Smooth muscle cell (in vitro differentiated cells): ENCODE results near the gene KARS1. TPM values are rescaled to one million over a fixed set of nuclear protein-coding genes. Genes with fewer than 3 reads are reported as not detected.

Experiments used
- DNase-seq: peaks from one replicate; lab custom pipeline; 2025; ENCODE audit not compliant: unreplicated experiment; lab: John Stamatoyannopoulos, UW
- H2AFZ ChIP-seq: fragments of 200-600 bp; sonication (generic); 2 replicates; pipeline ENCODE4 v1.6.0; 2016; ENCODE audit warnings: antibody characterized with exemption, low read depth, mild to moderate bottlenecking
- H3F3A ChIP-seq: fragments of 200-600 bp; sonication (generic); 2 replicates; pipeline ENCODE4 v1.6.0; 2017; ENCODE audit warnings: antibody characterized with exemption, low read depth
- H3K27ac ChIP-seq: fragments of 200-600 bp; sonication (generic); 2 replicates; pipeline ENCODE4 v1.5.1; 2016; ENCODE audit warnings: low read depth, mild to moderate bottlenecking
- H3K27me3 ChIP-seq: fragments of 200-600 bp; sonication (generic); 2 replicates; pipeline ENCODE4 v1.6.1; 2016; ENCODE audit warnings: low read depth, mild to moderate bottlenecking
- H3K36me3 ChIP-seq: fragments of 200-600 bp; sonication (generic); 2 replicates; pipeline ENCODE4 v1.5.1; 2016; ENCODE audit warnings: low read depth
- H3K4me1 ChIP-seq: fragments of 200-600 bp; sonication (generic); 2 replicates; pipeline ENCODE4 v1.5.1; 2016; ENCODE audit warnings: low read depth
- H3K4me2 ChIP-seq: fragments of 200-600 bp; sonication (generic); 2 replicates; pipeline ENCODE4 v1.6.0; 2016; ENCODE audit warnings: mild to moderate bottlenecking
- H3K4me3 ChIP-seq: fragments of 200-600 bp; sonication (generic); 2 replicates; pipeline ENCODE4 v1.5.1; 2016; ENCODE audit warnings: mild to moderate bottlenecking
- H3K79me2 ChIP-seq: fragments of 200-600 bp; sonication (generic); 2 replicates; pipeline ENCODE4 v1.6.0; 2016; ENCODE audit warnings: low read depth, mild to moderate bottlenecking
- H3K9ac ChIP-seq: fragments of 200-600 bp; sonication (generic); 2 replicates; pipeline ENCODE4 v1.6.0; 2016; ENCODE audit warnings: low read depth
- H3K9me3 ChIP-seq: fragments of 200-600 bp; sonication (generic); replicated peaks from 2 replicates; pipeline ENCODE4 v1.5.1; 2016; ENCODE audit warnings: low read depth
- H4K20me1 ChIP-seq: fragments of 200-600 bp; sonication (generic); 2 replicates; pipeline ENCODE4 v1.6.0; 2016; ENCODE audit warnings: low read depth
- WGBS: methylation state at CpG from one replicate; pipeline ENCODE4 v1.1.7; 2016; ENCODE audit warnings: low lambda C conversion rate; 5-methylcytosine and 5-hydroxymethylcytosine counted together
- polyA plus RNA-seq: library from polyadenylated mRNA; unstranded; fragments of >200 nt; fragmentation: Nextera tagmentation; extraction: Ambion mirVana; gene quantifications from 2 replicates; pipeline ENCODE4 v1.2.1, GENCODE V29; 2016
- total RNA-seq: library from RNA; depleted of rRNA; stranded (reverse); fragments of >200 nt; gene quantifications from 2 replicates; pipeline ENCODE4 v1.2.3, GENCODE V29; 2014
- TF ChIP-seq, protein P1 (sequence below): fragments of 200-600 bp; sonication (generic); IDR thresholded peaks from 2 replicates; pipeline ENCODE4 v1.5.1; 2017; ENCODE audit warnings: borderline replicate concordance, mild to moderate bottlenecking, antibody characterized with exemption; ENCODE audit not compliant: insufficient read depth, poor library complexity, severe bottlenecking

KARS1 gene
- total and polyA plus RNA-seq, 2 experiments from 2014 or later, result 101 to 108 TPM

GRCh38 chr16:75679366-75679765, 31.9 kb upstream of the KARS1 start:
- no peak overlapping the region for H3K4me2 ChIP-seq
- no peak overlapping the region for H3K9ac ChIP-seq
- H3K36me3 ChIP-seq, result no peaks in the 10 kb centered on the region
- TF ChIP-seq, protein P1, sequence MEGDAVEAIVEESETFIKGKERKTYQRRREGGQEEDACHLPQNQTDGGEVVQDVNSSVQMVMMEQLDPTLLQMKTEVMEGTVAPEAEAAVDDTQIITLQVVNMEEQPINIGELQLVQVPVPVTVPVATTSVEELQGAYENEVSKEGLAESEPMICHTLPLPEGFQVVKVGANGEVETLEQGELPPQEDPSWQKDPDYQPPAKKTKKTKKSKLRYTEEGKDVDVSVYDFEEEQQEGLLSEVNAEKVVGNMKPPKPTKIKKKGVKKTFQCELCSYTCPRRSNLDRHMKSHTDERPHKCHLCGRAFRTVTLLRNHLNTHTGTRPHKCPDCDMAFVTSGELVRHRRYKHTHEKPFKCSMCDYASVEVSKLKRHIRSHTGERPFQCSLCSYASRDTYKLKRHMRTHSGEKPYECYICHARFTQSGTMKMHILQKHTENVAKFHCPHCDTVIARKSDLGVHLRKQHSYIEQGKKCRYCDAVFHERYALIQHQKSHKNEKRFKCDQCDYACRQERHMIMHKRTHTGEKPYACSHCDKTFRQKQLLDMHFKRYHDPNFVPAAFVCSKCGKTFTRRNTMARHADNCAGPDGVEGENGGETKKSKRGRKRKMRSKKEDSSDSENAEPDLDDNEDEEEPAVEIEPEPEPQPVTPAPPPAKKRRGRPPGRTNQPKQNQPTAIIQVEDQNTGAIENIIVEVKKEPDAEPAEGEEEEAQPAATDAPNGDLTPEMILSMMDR, result no peak
- no peak overlapping the region for H3K27ac ChIP-seq
- WGBS, result 94% methylated on average over 5 of the region's 5 CpGs
- no peaks in the 10 kb centered on the region for H3F3A ChIP-seq
- H3K9me3 ChIP-seq, result no peaks in the 10 kb centered on the region
- H3K4me1 ChIP-seq, result no peaks in the 10 kb centered on the region
- no peak overlapping the region for H3K4me3 ChIP-seq
- H4K20me1 ChIP-seq, result no peaks in the 10 kb centered on the region
- H3K27me3 ChIP-seq, result no peaks in the 10 kb centered on the region
- H3K79me2 ChIP-seq, result no peaks in the 10 kb centered on the region
- H2AFZ ChIP-seq, result no peak overlapping the region
- no peak for DNase-seq

- H3K36me3 ChIP-seq, result no peaks in the 10 kb centered on the region
- no peak within 1 kb of the TSS for H3K9ac ChIP-seq
- H2AFZ ChIP-seq, result no peak within 1 kb of the TSS
- no peaks in the 10 kb centered on the region for H4K20me1 ChIP-seq
- no peaks in the 10 kb centered on the region for H3K27me3 ChIP-seq
- no peak within 1 kb of the TSS for H3K4me2 ChIP-seq
- no peak within 1 kb of the TSS for H3K27ac ChIP-seq
- TF ChIP-seq, protein P1, result no peak
- DNase-seq, result no peak
- WGBS, result 95% methylated on average over 4 of the region's 4 CpGs
- no peak within 1 kb of the TSS for H3K4me3 ChIP-seq
- H3K79me2 ChIP-seq, result no peaks in the 10 kb centered on the region
- H3K4me1 ChIP-seq, result no peaks in the 10 kb centered on the region
- H3F3A ChIP-seq, result no peaks in the 10 kb centered on the region
- H3K9me3 ChIP-seq, result no peaks in the 10 kb centered on the region
Measured at GRCh38 chr16:75676909-75677308, 29.4 kb upstream of the KARS1 start, which contains the start of gene CPHXL2. TSS of gene CPHXL2 (minus strand) at chr16:75677009. CDS start at chr16:75676999, 10 bp downstream.

DNA sequence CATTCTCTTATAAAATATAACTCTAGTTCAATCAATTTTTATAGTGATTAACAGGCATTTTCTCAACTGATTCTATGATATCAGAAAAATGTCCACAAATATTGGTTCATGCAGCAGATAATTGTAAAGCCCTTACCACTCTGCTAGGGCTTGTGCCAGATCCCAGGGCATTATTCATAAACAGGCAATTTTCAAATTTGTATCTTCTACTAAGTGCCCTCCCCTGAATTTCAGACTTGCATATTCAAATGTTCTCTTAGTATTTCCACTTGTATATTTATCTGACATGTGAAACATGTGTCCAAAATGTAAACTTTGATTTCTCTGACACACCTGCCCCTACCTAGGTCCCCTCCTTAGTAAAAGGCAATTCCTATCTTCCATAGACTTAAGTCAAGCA, 20.0 kb upstream of the KARS1 start:
- Histone ChIP-seq H3K4me3 (no peak overlapping the region), H2AFZ (no peak overlapping the region), H3F3A (no peaks in the 10 kb centered on the region), H3K9ac (no peak overlapping the region), H3K9me3 (no peaks in the 10 kb centered on the region), H3K4me2 (no peak overlapping the region), H3K79me2 (no peaks in the 10 kb centered on the region), H3K27ac (no peak overlapping the region), H4K20me1 (no peaks in the 10 kb centered on the region), H3K4me1 (no peaks in the 10 kb centered on the region), H3K27me3 (no peaks in the 10 kb centered on the region), H3K36me3 (no peaks in the 10 kb centered on the region)
- TF ChIP-seq, protein P1, result no peak
- DNase-seq, result no peak

DNA sequence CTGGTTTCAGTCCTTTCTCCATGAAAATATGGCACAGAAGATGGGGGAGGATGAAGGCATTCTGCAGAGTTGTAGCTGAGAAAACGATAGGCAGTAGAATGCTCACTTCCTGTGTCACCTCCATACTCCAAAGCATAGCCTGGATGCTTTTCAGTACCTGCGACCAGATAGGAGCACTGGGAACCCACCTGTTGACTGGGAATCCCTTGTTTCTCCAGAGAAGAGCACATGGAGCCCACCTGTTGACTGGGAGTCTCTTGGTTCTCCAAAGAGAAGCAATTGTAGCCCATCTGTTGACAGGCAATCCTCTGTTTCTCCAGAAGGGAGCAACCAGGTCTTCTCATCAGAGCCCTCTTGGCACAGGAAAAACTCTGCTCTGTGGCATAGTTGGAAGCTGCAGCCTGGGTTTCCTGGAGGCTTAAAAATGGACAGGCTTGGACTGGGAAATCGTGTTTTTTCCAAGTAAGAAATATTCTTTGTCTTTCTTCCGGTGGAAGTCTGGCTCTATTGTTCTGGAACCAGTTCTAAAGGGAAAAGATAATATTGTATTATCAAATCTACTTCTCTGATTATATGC, 13.3 kb upstream of the KARS1 start:
- Histone ChIP-seq H3K9ac (no peak overlapping the region), H3K27me3 (no peaks in the 10 kb centered on the region), H3K4me2 (no peak overlapping the region), H3K27ac (no peak overlapping the region), H3F3A (no peaks in the 10 kb centered on the region), H3K79me2 (no peaks in the 10 kb centered on the region), H3K9me3 (no peaks in the 10 kb centered on the region), H3K4me3 (no peak overlapping the region), H2AFZ (no peak overlapping the region), H3K4me1 (no peaks in the 10 kb centered on the region), H4K20me1 (peaks cover 30% of the 10 kb centered on the region), H3K36me3 (peaks cover 13% of the 10 kb centered on the region)
- TF ChIP-seq, protein P1, result no peak
- WGBS, result 98% methylated on average over 4 of the region's 4 CpGs
- no peak for DNase-seq
